WTC11 (cell line): ENCODE data around the gene KIR3DL1. TPM values are rescaled to one million over a fixed set of nuclear protein-coding genes. Genes with fewer than 3 reads are reported as not detected.
"Not testable (repeated sequence)": the region's sequence is repeated elsewhere in the genome, so short reads cannot be mapped to it uniquely, and the experiment has no call there.

ENCODE experiments used
- ATAC-seq: fragments of 200-7000 bp; cut with Tn5 transposase; 2 replicates; pipeline ENCODE4 v1.10.0; 2021; ENCODE audit warnings: mild to moderate bottlenecking, moderate library complexity
- CTCF ChIA-PET: fragments of 300-600 bp; sonication (Branson Sonifier 250); formaldehyde crosslinking; loops from one replicate; lab custom pipeline; 2021; ENCODE audit warnings: antibody characterized with exemption; lab: Charles Lee
- POLR2A ChIA-PET: fragments of 350-600 bp; sonication (Branson Sonifier 250); formaldehyde crosslinking; loops from one replicate; lab custom pipeline; 2021; ENCODE audit warnings: antibody characterized with exemption; lab: Charles Lee
- DNase-seq: peaks from one replicate; pipeline ENCODE4 v3.0.0; 2021; ENCODE audit warnings: low spot score
- H3K27ac Mint-ChIP-seq: 2 replicates; pipeline ENCODE4 v1.8.0; 2021; ENCODE audit warnings: mixed read lengths
- H3K27me3 Mint-ChIP-seq: 2 replicates; pipeline ENCODE4 v1.8.0; 2021; ENCODE audit warnings: low read depth, mild to moderate bottlenecking, moderate library complexity, mixed read lengths
- H3K36me3 Mint-ChIP-seq: 2 replicates; pipeline ENCODE4 v1.8.0; 2021; ENCODE audit warnings: mixed read lengths
- H3K4me1 Mint-ChIP-seq: 2 replicates; pipeline ENCODE4 v1.8.0; 2022; ENCODE audit warnings: mixed read lengths
- H3K4me3 Mint-ChIP-seq: 2 replicates; pipeline ENCODE4 v1.8.0; 2021; ENCODE audit warnings: mild to moderate bottlenecking, moderate library complexity, mixed read lengths
- H3K9me3 Mint-ChIP-seq: 2 replicates; pipeline ENCODE4 v1.8.0; 2021; ENCODE audit warnings: mixed read lengths
- ARID4B ChIP-seq: sonication (generic); formaldehyde crosslinking; IDR thresholded peaks from 2 replicates; pipeline ENCODE4 v1.8.0; 2023; ENCODE audit warnings: missing genetic modification reagents, mild to moderate bottlenecking, borderline replicate concordance
- ATF2 ChIP-seq: sonication (generic); formaldehyde crosslinking; IDR thresholded peaks from 2 replicates; pipeline ENCODE4 v1.8.1; 2022; ENCODE audit warnings: low read depth, missing genetic modification reagents, borderline replicate concordance
- CREB1 ChIP-seq: sonication (generic); formaldehyde crosslinking; IDR thresholded peaks from 2 replicates; pipeline ENCODE4 v1.8.0; 2023; ENCODE audit warnings: mild to moderate bottlenecking, missing genetic modification reagents
- E2F5 ChIP-seq: sonication (generic); formaldehyde crosslinking; IDR thresholded peaks from 2 replicates; pipeline ENCODE4 v1.8.1; 2022; ENCODE audit warnings: mild to moderate bottlenecking, moderate library complexity, missing genetic modification reagents
- ELF4 ChIP-seq: sonication (generic); formaldehyde crosslinking; IDR thresholded peaks from 2 replicates; pipeline ENCODE4 v1.8.1; 2022; ENCODE audit warnings: low read depth, mild to moderate bottlenecking, moderate library complexity, missing genetic modification reagents
- HMGXB4 ChIP-seq: sonication (generic); formaldehyde crosslinking; IDR thresholded peaks from 2 replicates; pipeline ENCODE4 v1.8.1; 2023; ENCODE audit warnings: mild to moderate bottlenecking, moderate library complexity, missing genetic modification reagents
- KAT7 ChIP-seq: sonication (generic); formaldehyde crosslinking; IDR thresholded peaks from 2 replicates; pipeline ENCODE4 v1.8.1; 2023; ENCODE audit warnings: missing genetic modification reagents, mild to moderate bottlenecking, borderline replicate concordance
- NR1H2 ChIP-seq: sonication (generic); formaldehyde crosslinking; IDR thresholded peaks from 2 replicates; pipeline ENCODE4 v1.9.0; 2021; ENCODE audit warnings: mild to moderate bottlenecking, moderate library complexity, missing genetic modification reagents
- NR3C1 ChIP-seq: sonication (generic); formaldehyde crosslinking; conservative IDR thresholded peaks from 2 replicates; pipeline ENCODE4 v1.8.1; 2023; ENCODE audit warnings: low read depth, mild to moderate bottlenecking, missing genetic modification reagents
- STAT6 ChIP-seq: sonication (generic); formaldehyde crosslinking; conservative IDR thresholded peaks from 2 replicates; pipeline ENCODE4 v1.8.1; 2023; ENCODE audit warnings: mild to moderate bottlenecking, low read depth, missing genetic modification reagents, moderate library complexity
- TEAD4 ChIP-seq: sonication (generic); formaldehyde crosslinking; IDR thresholded peaks from 2 replicates; pipeline ENCODE4 v1.8.0; 2022; ENCODE audit warnings: mild to moderate bottlenecking, missing genetic modification reagents
- ZMAT4 ChIP-seq: fragments of 250-450 bp; sonication (Bioruptor Pico); IDR thresholded peaks from 2 replicates; pipeline ENCODE4 v1.9.0; 2021; ENCODE audit warnings: mild to moderate bottlenecking
- ZNF317 ChIP-seq: sonication (generic); formaldehyde crosslinking; IDR thresholded peaks from 2 replicates; pipeline ENCODE4 v1.8.1; 2023; ENCODE audit warnings: low read depth, mild to moderate bottlenecking, moderate library complexity, missing genetic modification reagents, borderline replicate concordance
- ZNF512 ChIP-seq: sonication (generic); formaldehyde crosslinking; IDR thresholded peaks from 2 replicates; pipeline ENCODE4 v1.8.1; 2022; ENCODE audit warnings: missing genetic modification reagents, borderline replicate concordance
- total RNA-seq: library from RNA; stranded (reverse); gene quantifications from 3 replicates; pipeline ENCODE4 v1.2.3, GENCODE V29; 2021

KIR3DL1 gene
- total RNA-seq, 1 experiment from 2014 or later: not detected

GRCh38 chr19:54788154-54788553, 28.1 kb upstream of the KIR3DL1 start:
- DNase-seq, H3K27ac Mint-ChIP-seq, CTCF ChIA-PET, H3K4me3 Mint-ChIP-seq, ATAC-seq, H3K27me3 Mint-ChIP-seq, H3K4me1 Mint-ChIP-seq, POLR2A ChIA-PET: not testable (repeated sequence)
- Mint-ChIP-seq H3K36me3 (peaks cover 77% of the 10 kb centered on the region), H3K9me3 (peaks cover 36% of the 10 kb centered on the region)

GRCh38 chr19:54790711-54791110, 25.6 kb upstream of the KIR3DL1 start:
- H3K27ac Mint-ChIP-seq: no peak overlapping the region
- H3K27me3 Mint-ChIP-seq: peaks cover 9% of the 10 kb centered on the region; the same call in 1 of the 2 replicates
- no peak overlapping the region for H3K4me3 Mint-ChIP-seq
- TF ChIP-seq ZNF317 (no peak), HMGXB4 (CRISPR knock-in tag) (no peak), ZNF512 (no peak), ATF2 (CRISPR knock-in tag) (no peak), NR1H2 (CRISPR knock-in tag) (no peak), ZMAT4 (CRISPR knock-in tag) (no peak), ELF4 (CRISPR knock-in tag) (no peak), E2F5 (CRISPR knock-in tag) (no peak), TEAD4 (CRISPR knock-in tag) (no peak), ARID4B (CRISPR knock-in tag) (no peak), KAT7 (no peak), STAT6 (CRISPR knock-in tag) (no peak), NR3C1 (no peak), CREB1 (CRISPR knock-in tag) (no peak)
- TF ChIP-seq, all 79 proteins: peak for 0
- ChIA-PET POLR2A (no interaction called here), CTCF (no interaction called here)
- ATAC-seq: no peak
- Mint-ChIP-seq H3K9me3 (peaks cover 15% of the 10 kb centered on the region), H3K36me3 (peaks cover 69% of the 10 kb centered on the region), H3K4me1 (no peaks in the 10 kb centered on the region)
- no peak for DNase-seq
